ENCODE data around the gene CAMTA1.

GRCh38 chr1:6953216-6953615, 168.0 kb downstream of the CAMTA1 start:
- TF ChIP-seq CTCF (IDR thresholded peaks at IDR 0.05; ENCODE audit: insufficient read depth, low read length, poor library complexity, severe bottlenecking) (no peak), EZH2phosphoT487 (conservative IDR thresholded peaks at IDR 0.05; ENCODE audit: low read length) (no peak)

All from SU-DHL-6 (cell line).